Caco-2 (cell line): ENCODE data around the gene ADAMTS9. TPM values are rescaled to one million over a fixed set of nuclear protein-coding genes. Genes with fewer than 3 reads are reported as not detected.

Source experiments
- BruUV-seq: library from RNA; stranded (reverse); fragments of 400-500 nt; replicated peaks from 2 replicates; lab custom pipeline; 2021; lab: Mats Ljungman, UMichigan
- CTCF ChIA-PET: fragments of 300-600 bp; sonication (Branson Sonifier 250); formaldehyde crosslinking; loops from one replicate; lab custom pipeline; 2022; ENCODE audit warnings: antibody characterized with exemption; lab: Charles Lee
- POLR2A ChIA-PET: fragments of 300-600 bp; sonication (Branson Sonifier 250); formaldehyde crosslinking; loops from one replicate; lab custom pipeline; 2022; ENCODE audit warnings: antibody characterized with exemption; lab: Charles Lee
- DNase-seq, 2 experiments: peaks; one replicate each; pipeline versions ENCODE4 v3.0.0 to v3.0.0-alpha.2; 2020 to 2022
- H3K27me3 ChIP-seq: replicated peaks from 2 replicates; pipeline ENCODE4 v1.6.0; 2011; ENCODE audit warnings: low read length; ENCODE audit not compliant: control insufficient read depth, insufficient read depth
- H3K36me3 ChIP-seq: 2 replicates; pipeline ENCODE4 v1.5.1; 2011; ENCODE audit warnings: low read length; ENCODE audit not compliant: control insufficient read depth, insufficient read depth
- H3K4me1 ChIP-seq: fragments of 250-450 bp; sonication (Bioruptor Pico); 2 replicates; pipeline ENCODE4 v1.5.1; 2020; ENCODE audit warnings: mild to moderate bottlenecking
- H3K4me3 ChIP-seq: 2 replicates; pipeline ENCODE4 v1.5.1; 2011; ENCODE audit warnings: low read depth, mild to moderate bottlenecking, control low read depth, low read length
- H3K9me3 ChIP-seq: fragments of 250-450 bp; sonication (Bioruptor Pico); 2 replicates; pipeline ENCODE4 v1.5.1; 2020; ENCODE audit warnings: mild to moderate bottlenecking, moderate library complexity
- H3K27ac Mint-ChIP-seq: one replicate; pipeline ENCODE4 v1.8.0; 2022; ENCODE audit warnings: mixed read lengths; ENCODE audit not compliant: unreplicated experiment
- H3K27me3 Mint-ChIP-seq: one replicate; pipeline ENCODE4 v1.8.0; 2022; ENCODE audit warnings: mixed read lengths; ENCODE audit not compliant: insufficient read depth, unreplicated experiment
- H3K36me3 Mint-ChIP-seq: one replicate; pipeline ENCODE4 v1.8.0; 2022; ENCODE audit warnings: mild to moderate bottlenecking, mixed read lengths; ENCODE audit not compliant: insufficient read depth, unreplicated experiment
- H3K4me1 Mint-ChIP-seq: one replicate; pipeline ENCODE4 v1.8.0; 2022; ENCODE audit warnings: low read depth, mixed read lengths; ENCODE audit not compliant: unreplicated experiment
- H3K4me3 Mint-ChIP-seq: one replicate; pipeline ENCODE4 v1.8.0; 2022; ENCODE audit warnings: mild to moderate bottlenecking, moderate library complexity, mixed read lengths; ENCODE audit not compliant: unreplicated experiment
- H3K9me3 Mint-ChIP-seq: one replicate; pipeline ENCODE4 v1.8.0; 2022; ENCODE audit warnings: mixed read lengths; ENCODE audit not compliant: unreplicated experiment
- CTCF ChIP-seq, 2 experiments: fragments of 200-600 bp in 1 of 2; IDR thresholded peaks; 1 replicate in 1 of 2; 2 replicates in 1 of 2; pipeline versions ENCODE4 v1.5.1 to v1.8.0; 2011 to 2022; ENCODE audit warnings: antibody characterized with exemption in 1 of 2, control low read depth in 1 of 2, inconsistent platforms in 1 of 2, low read depth in 1 of 2, low read length in 1 of 2, mild to moderate bottlenecking in 1 of 2, moderate library complexity in 1 of 2; ENCODE audit not compliant: insufficient read depth in 1 of 2, severe bottlenecking in 1 of 2, unreplicated experiment in 1 of 2
- intact Hi-C: fragments of 100-400 bp; cut with micrococcal nuclease; formaldehyde crosslinking; loops from one replicate; pipeline ENCODE4 v1.10.0; 2022; ENCODE audit not compliant: unreplicated experiment
- total RNA-seq: library from RNA; stranded (reverse); gene quantifications from 2 replicates; pipeline ENCODE4 v1.2.3, GENCODE V29; 2022

The ADAMTS9 gene
- total RNA-seq, 1 experiment from 2014 or later: 4.0 TPM

GRCh38 chr3:64488939-64489338 lies 198.9 kb downstream of the ADAMTS9 start:
- peaks cover 1% of the 10 kb centered on the region; the same call in 1 of the 2 replicates for H3K27me3 ChIP-seq
- H3K9me3 Mint-ChIP-seq: no peaks in the 10 kb centered on the region
- no TSS peak for BruUV-seq
- peak overlapping the region; percentile 56 for H3K4me3 Mint-ChIP-seq
- intact Hi-C loops: loop anchor here (1.0 to 10.0 kb wide), 2 partner anchors 12 to 304 kb away; no protein-coding TSS in a partner anchor
- POLR2A ChIA-PET: no interaction called here
- H3K27ac Mint-ChIP-seq: no peak overlapping the region
- H3K27me3 Mint-ChIP-seq: no peaks in the 10 kb centered on the region
- H3K4me3 ChIP-seq: no peak overlapping the region
- H3K36me3 Mint-ChIP-seq: no peaks in the 10 kb centered on the region
- peaks cover 32% of the 10 kb centered on the region for H3K4me1 ChIP-seq
- H3K36me3 ChIP-seq: no peaks in the 10 kb centered on the region
- no peak for TF ChIP-seq CTCF (IDR thresholded peaks at IDR 0.05; ENCODE audit: insufficient read depth in 1 of 2, low read depth in 1 of 2, low read length in 1 of 2, severe bottlenecking in 1 of 2, unreplicated experiment in 1 of 2)
- CTCF ChIA-PET: interaction anchor here (0.6 kb wide), 2 partner anchors 194 to 410 kb away, joined by 3 to 5 read pairs; no protein-coding TSS in a partner anchor
- no peak for DNase-seq
- peaks cover 21% of the 10 kb centered on the region for H3K4me1 Mint-ChIP-seq
- H3K9me3 ChIP-seq: no peaks in the 10 kb centered on the region

- no peak overlapping the region for H3K4me3 Mint-ChIP-seq
- H3K4me1 Mint-ChIP-seq: peaks cover 6% of the 10 kb centered on the region
- H3K27me3 Mint-ChIP-seq: no peaks in the 10 kb centered on the region
- H3K9me3 Mint-ChIP-seq: no peaks in the 10 kb centered on the region
- POLR2A ChIA-PET: no interaction called here
- peak; percentile 79 to 85 for DNase-seq
- Histone ChIP-seq H3K36me3 (no peaks in the 10 kb centered on the region), H3K4me1 (peaks cover 6% of the 10 kb centered on the region; the same call in 1 of the 2 replicates), H3K27me3 (no peaks in the 10 kb centered on the region), H3K9me3 (no peaks in the 10 kb centered on the region), H3K4me3 (no peak overlapping the region)
- intact Hi-C loops: loop anchor here (1.0 to 10.0 kb wide), 4 partner anchors 85 to 462 kb away; partner anchors contain the start of gene PSMD6
- CTCF ChIA-PET: interaction anchor here (1.3 kb wide), 1 partner anchor 17 kb away, joined by 7 read pairs; no protein-coding TSS in a partner anchor
- peak; percentile 83 to 88 for TF ChIP-seq CTCF (IDR thresholded peaks at IDR 0.05; ENCODE audit: insufficient read depth in 1 of 2, low read depth in 1 of 2, low read length in 1 of 2, severe bottlenecking in 1 of 2, unreplicated experiment in 1 of 2)
- no peaks in the 10 kb centered on the region for H3K36me3 Mint-ChIP-seq
- BruUV-seq: no TSS peak
- no peak overlapping the region for H3K27ac Mint-ChIP-seq
Observed at GRCh38 chr3:64484289-64484992, 203.4 kb downstream of the ADAMTS9 start.

- Histone ChIP-seq H3K9me3 (no peaks in the 10 kb centered on the region), H3K36me3 (no peaks in the 10 kb centered on the region), H3K27me3 (no peaks in the 10 kb centered on the region), H3K4me3 (no peak overlapping the region), H3K4me1 (no peaks in the 10 kb centered on the region)
- TF ChIP-seq CTCF (IDR thresholded peaks at IDR 0.05; ENCODE audit: insufficient read depth in 1 of 2, low read depth in 1 of 2, low read length in 1 of 2, severe bottlenecking in 1 of 2, unreplicated experiment in 1 of 2): no peak
- Mint-ChIP-seq H3K27me3 (peaks cover 3% of the 10 kb centered on the region), H3K27ac (no peak overlapping the region), H3K4me3 (no peak overlapping the region), H3K36me3 (no peaks in the 10 kb centered on the region), H3K4me1 (peaks cover 6% of the 10 kb centered on the region), H3K9me3 (no peaks in the 10 kb centered on the region)
- intact Hi-C loops: loop anchor here (10.0 kb wide), 1 partner anchor 299 kb away; no protein-coding TSS in a partner anchor
- no TSS peak for BruUV-seq
- CTCF ChIA-PET: interaction anchor here (0.7 kb wide), 1 partner anchor 381 kb away, joined by 3 read pairs; no protein-coding TSS in a partner anchor
- DNase-seq: no peak
- POLR2A ChIA-PET: no interaction called here
Observed at GRCh38 chr3:64483467-64483866, 204.3 kb downstream of the ADAMTS9 start.
